Activated naive CD4-positive, alpha-beta T cell treated with anti-CD3 and anti-CD28 coated beads, Interleukin-2, amount 10 ng/mL, durations not matched to agents 7 days and 5 days (primary cell): ENCODE results near the gene ELOA2.
"Not testable (repeated sequence)": the region's sequence is repeated elsewhere in the genome, so short reads cannot be mapped to it uniquely, and the experiment has no call there.

Source experiments
- CTCF ChIA-PET: fragments of 350-600 bp; sonication (Branson Sonifier 250); formaldehyde crosslinking; loops from one replicate; lab custom pipeline; 2021; ENCODE audit warnings: antibody characterized with exemption; lab: Charles Lee
- DNase-seq: peaks from one replicate; pipeline ENCODE4 v3.0.0-alpha.2; 2020
- H3K27ac Mint-ChIP-seq: one replicate; pipeline ENCODE4 v1.8.0; 2021; ENCODE audit warnings: mild to moderate bottlenecking, moderate library complexity, mixed read lengths
- H3K27me3 Mint-ChIP-seq: one replicate; pipeline ENCODE4 v1.8.0; 2021; ENCODE audit warnings: mild to moderate bottlenecking, mixed read lengths
- H3K36me3 Mint-ChIP-seq: one replicate; pipeline ENCODE4 v1.8.0; 2021; ENCODE audit warnings: mixed read lengths
- H3K4me1 Mint-ChIP-seq: one replicate; pipeline ENCODE4 v1.8.0; 2021; ENCODE audit warnings: mixed read lengths
- H3K4me3 Mint-ChIP-seq: one replicate; pipeline ENCODE4 v1.8.0; 2021; ENCODE audit warnings: mild to moderate bottlenecking, moderate library complexity, mixed read lengths
- H3K9me3 Mint-ChIP-seq: one replicate; pipeline ENCODE4 v1.8.0; 2021; ENCODE audit warnings: mixed read lengths

ELOA2 gene

GRCh38 chr18:47032945-47033344, 2.5 kb downstream of the ELOA2 start:
- Mint-ChIP-seq H3K9me3 (no peaks in the 10 kb centered on the region), H3K4me3 (no peak overlapping the region), H3K27ac (no peak overlapping the region), H3K27me3 (no peaks in the 10 kb centered on the region), H3K4me1 (no peaks in the 10 kb centered on the region), H3K36me3 (no peaks in the 10 kb centered on the region)
- CTCF ChIA-PET = no interaction called here
- DNase-seq = no peak

DNA sequence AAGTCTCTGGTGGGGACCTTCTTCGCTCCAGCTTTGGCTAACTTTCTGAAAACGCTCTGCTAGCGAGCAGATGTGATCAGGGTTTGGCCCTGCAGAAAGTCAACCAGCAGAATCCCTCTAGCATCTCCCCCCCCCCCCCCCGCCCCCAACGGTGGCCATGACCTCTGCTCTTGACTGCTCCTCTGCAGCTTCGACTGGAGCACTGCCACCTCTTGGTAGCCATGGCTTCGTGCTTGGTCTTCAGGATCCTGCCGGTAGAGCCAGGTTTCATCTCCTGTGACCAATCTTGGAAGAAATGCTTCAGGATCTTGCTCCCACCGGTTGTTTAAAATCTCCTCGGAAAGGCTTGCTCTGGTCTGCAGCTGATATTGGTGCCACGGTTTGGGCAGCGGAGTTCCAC, 4.5 kb downstream of the ELOA2 start:
- H3K4me3 Mint-ChIP-seq, DNase-seq, H3K4me1 Mint-ChIP-seq, H3K36me3 Mint-ChIP-seq, H3K27me3 Mint-ChIP-seq, H3K9me3 Mint-ChIP-seq, CTCF ChIA-PET, H3K27ac Mint-ChIP-seq: not testable (repeated sequence)

DNA sequence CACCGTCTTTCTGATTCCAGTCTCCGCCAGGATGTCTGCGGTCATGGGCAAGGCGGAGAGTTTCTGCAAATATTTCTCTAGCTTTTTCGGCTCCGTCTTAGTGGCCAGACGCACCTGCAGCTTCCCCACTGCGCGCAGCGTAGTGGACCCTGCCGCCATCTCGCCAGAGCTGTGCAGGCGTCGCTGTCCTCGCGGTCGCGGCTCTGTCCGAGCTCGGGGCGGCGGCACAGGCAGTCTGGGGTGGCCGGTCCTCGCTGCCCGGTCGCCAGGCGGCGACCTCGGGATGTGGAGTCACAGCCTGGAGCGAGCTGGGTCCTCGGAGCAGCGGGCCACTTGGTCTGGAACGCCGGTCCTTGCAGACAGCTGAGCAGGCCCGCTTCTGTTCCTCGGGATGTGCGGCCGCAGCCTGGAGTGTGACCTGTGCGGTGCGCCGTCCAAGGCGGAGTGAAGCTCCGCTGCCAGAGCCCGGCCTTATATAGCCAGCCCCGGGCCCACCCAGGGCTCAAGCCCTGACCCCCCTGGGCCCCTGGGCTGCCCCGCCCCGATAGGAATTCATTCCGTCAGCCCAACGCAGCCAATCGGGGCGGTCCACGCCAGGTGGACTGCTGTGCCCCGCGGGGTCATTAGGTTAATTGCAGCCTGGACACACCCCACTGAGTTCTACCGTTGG, 5.6 kb downstream of the ELOA2 start:
- H3K9me3 Mint-ChIP-seq, H3K4me1 Mint-ChIP-seq, H3K27ac Mint-ChIP-seq, H3K36me3 Mint-ChIP-seq, DNase-seq, CTCF ChIA-PET, H3K27me3 Mint-ChIP-seq, H3K4me3 Mint-ChIP-seq: not testable (repeated sequence)

- CTCF ChIA-PET, H3K9me3 Mint-ChIP-seq: not testable (repeated sequence)
Observed at GRCh38 chr18:47028738-47029137, 6.7 kb downstream of the ELOA2 start.

GRCh38 chr18:47025557-47026174, 9.8 kb downstream of the ELOA2 start:
- DNase-seq, H3K4me3 Mint-ChIP-seq, H3K27ac Mint-ChIP-seq, H3K9me3 Mint-ChIP-seq, H3K27me3 Mint-ChIP-seq, H3K4me1 Mint-ChIP-seq, H3K36me3 Mint-ChIP-seq, CTCF ChIA-PET: not testable (repeated sequence)

More at GRCh38 chr18:47028738-47029137, 6.7 kb downstream of the ELOA2 start:
- H3K4me3 Mint-ChIP-seq, H3K27ac Mint-ChIP-seq, DNase-seq, H3K27me3 Mint-ChIP-seq, H3K4me1 Mint-ChIP-seq, H3K36me3 Mint-ChIP-seq: not testable (repeated sequence)

DNA sequence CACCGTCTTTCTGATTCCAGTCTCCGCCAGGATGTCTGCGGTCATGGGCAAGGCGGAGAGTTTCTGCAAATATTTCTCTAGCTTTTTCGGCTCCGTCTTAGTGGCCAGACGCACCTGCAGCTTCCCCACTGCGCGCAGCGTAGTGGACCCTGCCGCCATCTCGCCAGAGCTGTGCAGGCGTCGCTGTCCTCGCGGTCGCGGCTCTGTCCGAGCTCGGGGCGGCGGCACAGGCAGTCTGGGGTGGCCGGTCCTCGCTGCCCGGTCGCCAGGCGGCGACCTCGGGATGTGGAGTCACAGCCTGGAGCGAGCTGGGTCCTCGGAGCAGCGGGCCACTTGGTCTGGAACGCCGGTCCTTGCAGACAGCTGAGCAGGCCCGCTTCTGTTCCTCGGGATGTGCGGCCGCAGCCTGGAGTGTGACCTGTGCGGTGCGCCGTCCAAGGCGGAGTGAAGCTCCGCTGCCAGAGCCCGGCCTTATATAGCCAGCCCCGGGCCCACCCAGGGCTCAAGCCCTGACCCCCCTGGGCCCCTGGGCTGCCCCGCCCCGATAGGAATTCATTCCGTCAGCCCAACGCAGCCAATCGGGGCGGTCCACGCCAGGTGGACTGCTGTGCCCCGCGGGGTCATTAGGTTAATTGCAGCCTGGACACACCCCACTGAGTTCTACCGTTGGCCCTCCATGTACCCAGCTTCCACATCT, 11.5 kb downstream of the ELOA2 start:
- H3K9me3 Mint-ChIP-seq, H3K27me3 Mint-ChIP-seq, H3K36me3 Mint-ChIP-seq, DNase-seq, H3K4me3 Mint-ChIP-seq, H3K27ac Mint-ChIP-seq, CTCF ChIA-PET, H3K4me1 Mint-ChIP-seq: not testable (repeated sequence)

DNA sequence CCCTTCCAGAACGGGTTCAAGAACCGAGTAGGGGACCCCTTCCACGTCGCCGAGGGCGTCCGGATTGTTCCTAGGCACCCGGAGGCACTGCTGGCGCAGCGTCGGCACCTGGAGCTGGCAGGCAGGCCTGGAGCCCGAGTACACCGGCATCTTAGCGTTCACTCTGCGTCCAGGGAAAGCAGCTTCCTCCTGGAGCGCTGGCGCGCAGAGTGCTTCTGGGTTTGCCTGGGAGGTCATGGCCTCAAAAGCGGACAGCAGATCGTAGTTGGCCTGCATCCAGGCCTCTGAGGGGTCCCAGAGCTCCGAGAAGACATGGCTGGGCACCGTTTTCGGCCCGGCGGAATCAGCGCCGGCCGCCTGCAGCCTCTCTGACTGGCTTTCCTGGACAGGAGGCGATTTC, 12.6 kb downstream of the ELOA2 start:
- H3K27ac Mint-ChIP-seq, CTCF ChIA-PET, H3K27me3 Mint-ChIP-seq, H3K9me3 Mint-ChIP-seq, H3K4me1 Mint-ChIP-seq, H3K4me3 Mint-ChIP-seq, H3K36me3 Mint-ChIP-seq, DNase-seq: not testable (repeated sequence)

GRCh38 chr18:47020757-47021156, 14.7 kb downstream of the ELOA2 start:
- CTCF ChIA-PET, H3K27me3 Mint-ChIP-seq: not testable (repeated sequence)

DNA sequence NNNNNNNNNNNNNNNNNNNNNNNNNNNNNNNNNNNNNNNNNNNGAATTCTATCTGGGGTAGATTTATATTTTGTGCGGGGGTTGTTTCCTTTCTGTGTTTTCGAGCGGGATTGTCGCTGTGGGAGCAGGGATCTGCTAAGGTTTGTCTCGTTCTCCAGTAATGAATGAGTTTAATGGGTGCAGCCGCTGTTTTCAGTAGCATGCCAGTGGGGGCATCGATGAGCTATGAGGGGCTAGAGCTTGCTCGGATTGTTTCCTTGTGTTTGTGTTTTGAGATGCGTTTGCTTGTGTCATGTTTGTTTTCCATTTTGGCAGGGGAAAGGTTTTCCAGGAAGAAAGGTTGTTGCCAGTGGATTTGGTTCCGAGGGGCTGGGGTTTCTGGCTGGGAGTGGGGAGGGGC, 15.6 kb downstream of the ELOA2 start:
- H3K4me1 Mint-ChIP-seq, H3K27me3 Mint-ChIP-seq, DNase-seq, H3K27ac Mint-ChIP-seq, H3K36me3 Mint-ChIP-seq, H3K4me3 Mint-ChIP-seq, CTCF ChIA-PET, H3K9me3 Mint-ChIP-seq: not testable (repeated sequence)

More at GRCh38 chr18:47020757-47021156, 14.7 kb downstream of the ELOA2 start:
- not testable (repeated sequence) for H3K36me3 Mint-ChIP-seq, H3K9me3 Mint-ChIP-seq, H3K27ac Mint-ChIP-seq, DNase-seq, H3K4me3 Mint-ChIP-seq, H3K4me1 Mint-ChIP-seq
